Measurements from ENCODE around the gene RERG. TPM values are rescaled to one million over a fixed set of nuclear protein-coding genes. Genes with fewer than 3 reads are reported as not detected.

RERG gene
- total RNA-seq, 1 experiment from 2014 or later = not detected

GRCh38 chr12:15222219-15222618 is 1.0 kb upstream of the RERG start:
- ChIA-PET POLR2A (no interaction called here), CTCF (no interaction called here)
- DNase-seq = no peak
- intact Hi-C loops (cut with micrococcal nuclease; ENCODE audit: unreplicated experiment) = loop anchor here (5.0 kb wide), 1 partner anchor 375 kb away; no protein-coding TSS in a partner anchor
- H3K4me3 ChIP-seq (ENCODE audit: low read depth, low read length) = no peak overlapping the region
- no peaks in the 10 kb centered on the region for H3K4me1 Mint-ChIP-seq (ENCODE audit: low read depth, unreplicated experiment)
- TF ChIP-seq CTCF (IDR thresholded peaks at IDR 0.05; ENCODE audit: insufficient read depth in 1 of 2, low read depth in 1 of 2, low read length in 1 of 2, severe bottlenecking in 1 of 2, unreplicated experiment in 1 of 2) = no peak
- no peaks in the 10 kb centered on the region for H3K27me3 ChIP-seq (replicated peaks; ENCODE audit: control insufficient read depth, insufficient read depth, low read length)
- no peak overlapping the region for H3K27ac Mint-ChIP-seq (ENCODE audit: unreplicated experiment)
- H3K4me3 Mint-ChIP-seq (ENCODE audit: unreplicated experiment) = no peak overlapping the region
- peaks cover 8% of the 10 kb centered on the region for H3K27me3 Mint-ChIP-seq (ENCODE audit: insufficient read depth, unreplicated experiment)
- H3K9me3 Mint-ChIP-seq (ENCODE audit: unreplicated experiment) = no peaks in the 10 kb centered on the region
- no peaks in the 10 kb centered on the region for H3K4me1 ChIP-seq
- BruUV-seq (replicated peaks) = no TSS peak
- H3K36me3 ChIP-seq (ENCODE audit: control insufficient read depth, insufficient read depth, low read length) = no peaks in the 10 kb centered on the region
- H3K36me3 Mint-ChIP-seq (ENCODE audit: insufficient read depth, unreplicated experiment) = no peaks in the 10 kb centered on the region
- H3K9me3 ChIP-seq = no peaks in the 10 kb centered on the region

GRCh38 chr12:15220451-15220850 is 766 bp downstream of the RERG start:
- Mint-ChIP-seq H3K9me3 (ENCODE audit: unreplicated experiment) (no peaks in the 10 kb centered on the region), H3K4me3 (ENCODE audit: unreplicated experiment) (no peak overlapping the region), H3K27ac (ENCODE audit: unreplicated experiment) (no peak overlapping the region), H3K27me3 (ENCODE audit: insufficient read depth, unreplicated experiment) (peaks cover 8% of the 10 kb centered on the region), H3K4me1 (ENCODE audit: low read depth, unreplicated experiment) (no peaks in the 10 kb centered on the region), H3K36me3 (ENCODE audit: insufficient read depth, unreplicated experiment) (no peaks in the 10 kb centered on the region)
- Histone ChIP-seq H3K9me3 (no peaks in the 10 kb centered on the region), H3K4me3 (ENCODE audit: low read depth, low read length) (no peak overlapping the region), H3K4me1 (no peaks in the 10 kb centered on the region), H3K36me3 (ENCODE audit: control insufficient read depth, insufficient read depth, low read length) (no peaks in the 10 kb centered on the region), H3K27me3 (replicated peaks; ENCODE audit: control insufficient read depth, insufficient read depth, low read length) (no peaks in the 10 kb centered on the region)
- no peak for DNase-seq
- intact Hi-C loops (cut with micrococcal nuclease; ENCODE audit: unreplicated experiment) = loop anchor here (5.0 kb wide), 1 partner anchor 373 kb away; no protein-coding TSS in a partner anchor
- ChIA-PET POLR2A (no interaction called here), CTCF (interaction anchor here (0.8 to 1.1 kb wide), 2 partner anchors 38 to 78 kb away, joined by 3 to 4 read pairs; no protein-coding TSS in a partner anchor)
- no TSS peak for BruUV-seq (replicated peaks)
- TF ChIP-seq CTCF (IDR thresholded peaks at IDR 0.05; ENCODE audit: insufficient read depth in 1 of 2, low read depth in 1 of 2, low read length in 1 of 2, severe bottlenecking in 1 of 2, unreplicated experiment in 1 of 2) = no peak

- no peaks in the 10 kb centered on the region for H3K9me3 Mint-ChIP-seq (ENCODE audit: unreplicated experiment)
- Histone ChIP-seq H3K4me3 (ENCODE audit: low read depth, low read length) (no peak overlapping the region), H3K4me1 (no peaks in the 10 kb centered on the region), H3K36me3 (ENCODE audit: control insufficient read depth, insufficient read depth, low read length) (no peaks in the 10 kb centered on the region), H3K9me3 (no peaks in the 10 kb centered on the region), H3K27me3 (replicated peaks; ENCODE audit: control insufficient read depth, insufficient read depth, low read length) (no peaks in the 10 kb centered on the region)
- no peak for DNase-seq
- TF ChIP-seq CTCF (IDR thresholded peaks at IDR 0.05; ENCODE audit: insufficient read depth in 1 of 2, low read depth in 1 of 2, low read length in 1 of 2, severe bottlenecking in 1 of 2, unreplicated experiment in 1 of 2) = no peak
- ChIA-PET POLR2A (no interaction called here), CTCF (no interaction called here)
- intact Hi-C loops (cut with micrococcal nuclease; ENCODE audit: unreplicated experiment) = no loop called here
- peaks cover 10% of the 10 kb centered on the region for H3K27me3 Mint-ChIP-seq (ENCODE audit: insufficient read depth, unreplicated experiment)
- no peaks in the 10 kb centered on the region for H3K36me3 Mint-ChIP-seq (ENCODE audit: insufficient read depth, unreplicated experiment)
- H3K27ac Mint-ChIP-seq (ENCODE audit: unreplicated experiment) = no peak overlapping the region
- H3K4me1 Mint-ChIP-seq (ENCODE audit: low read depth, unreplicated experiment) = no peaks in the 10 kb centered on the region
- H3K4me3 Mint-ChIP-seq (ENCODE audit: unreplicated experiment) = no peak overlapping the region
- BruUV-seq (replicated peaks) = no TSS peak
Observed at GRCh38 chr12:15218794-15219193, 2.4 kb downstream of the RERG start.

All from Caco-2 (cell line).